ENCODE measurements around the gene MAPT.

The MAPT gene

DNA sequence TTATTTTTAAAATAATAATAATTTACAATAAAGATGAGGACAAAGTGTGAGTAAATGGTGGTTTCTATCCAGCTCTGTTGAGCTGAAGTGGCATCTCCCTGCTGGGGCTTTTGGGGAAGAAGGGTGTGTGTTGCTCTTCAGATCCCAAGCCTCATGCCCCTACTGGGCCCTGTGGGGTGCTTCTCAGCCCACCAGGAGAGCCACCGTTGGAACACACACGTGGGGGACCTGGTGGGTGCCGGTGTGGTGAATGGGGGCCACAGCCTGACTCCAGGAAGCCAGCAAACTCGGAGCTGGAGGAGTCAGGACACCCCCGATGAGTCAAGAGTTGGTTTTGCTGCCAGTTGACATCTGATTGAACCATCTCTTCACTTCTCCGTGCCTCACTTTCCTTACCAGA is 66.9 kb downstream of the MAPT start:
- TF ChIP-seq, protein P1, sequence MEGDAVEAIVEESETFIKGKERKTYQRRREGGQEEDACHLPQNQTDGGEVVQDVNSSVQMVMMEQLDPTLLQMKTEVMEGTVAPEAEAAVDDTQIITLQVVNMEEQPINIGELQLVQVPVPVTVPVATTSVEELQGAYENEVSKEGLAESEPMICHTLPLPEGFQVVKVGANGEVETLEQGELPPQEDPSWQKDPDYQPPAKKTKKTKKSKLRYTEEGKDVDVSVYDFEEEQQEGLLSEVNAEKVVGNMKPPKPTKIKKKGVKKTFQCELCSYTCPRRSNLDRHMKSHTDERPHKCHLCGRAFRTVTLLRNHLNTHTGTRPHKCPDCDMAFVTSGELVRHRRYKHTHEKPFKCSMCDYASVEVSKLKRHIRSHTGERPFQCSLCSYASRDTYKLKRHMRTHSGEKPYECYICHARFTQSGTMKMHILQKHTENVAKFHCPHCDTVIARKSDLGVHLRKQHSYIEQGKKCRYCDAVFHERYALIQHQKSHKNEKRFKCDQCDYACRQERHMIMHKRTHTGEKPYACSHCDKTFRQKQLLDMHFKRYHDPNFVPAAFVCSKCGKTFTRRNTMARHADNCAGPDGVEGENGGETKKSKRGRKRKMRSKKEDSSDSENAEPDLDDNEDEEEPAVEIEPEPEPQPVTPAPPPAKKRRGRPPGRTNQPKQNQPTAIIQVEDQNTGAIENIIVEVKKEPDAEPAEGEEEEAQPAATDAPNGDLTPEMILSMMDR (IDR thresholded peaks at IDR 0.05; ENCODE audit: insufficient read depth, low read length, poor library complexity, severe bottlenecking) = no peak
- no peak for DNase-seq (ENCODE audit: extremely low read depth, insufficient read length)
- H3K36me3 ChIP-seq (ENCODE audit: control insufficient read depth, insufficient read depth, low read length) = no peaks in the 10 kb centered on the region
- H3K27me3 ChIP-seq (replicated peaks; ENCODE audit: control insufficient read depth, insufficient read depth, low read length) = no peaks in the 10 kb centered on the region
- H3K4me3 ChIP-seq (replicated peaks; ENCODE audit: low read depth, low read length) = no peak overlapping the region

DNA sequence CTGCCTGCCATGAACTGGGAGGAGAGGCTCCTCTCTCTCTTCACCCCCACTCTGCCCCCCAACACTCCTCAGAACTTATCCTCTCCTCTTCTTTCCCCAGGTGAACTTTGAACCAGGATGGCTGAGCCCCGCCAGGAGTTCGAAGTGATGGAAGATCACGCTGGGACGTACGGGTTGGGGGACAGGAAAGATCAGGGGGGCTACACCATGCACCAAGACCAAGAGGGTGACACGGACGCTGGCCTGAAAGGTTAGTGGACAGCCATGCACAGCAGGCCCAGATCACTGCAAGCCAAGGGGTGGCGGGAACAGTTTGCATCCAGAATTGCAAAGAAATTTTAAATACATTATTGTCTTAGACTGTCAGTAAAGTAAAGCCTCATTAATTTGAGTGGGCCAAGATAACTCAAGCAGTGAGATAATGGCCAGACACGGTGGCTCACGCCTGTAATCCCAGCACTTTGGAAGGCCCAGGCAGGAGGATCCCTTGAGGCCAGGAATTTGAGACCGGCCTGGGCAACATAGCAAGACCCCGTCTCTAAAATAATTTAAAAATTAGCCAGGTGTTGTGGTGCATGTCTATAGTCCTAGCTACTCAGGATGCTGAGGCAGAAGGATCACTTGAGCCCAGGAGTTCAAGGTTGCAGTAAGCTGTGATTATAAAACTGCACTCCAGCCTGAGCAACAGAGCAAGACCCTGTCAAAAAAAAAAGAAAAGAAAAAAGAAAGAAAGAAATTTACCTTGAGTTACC is 68.0 kb downstream of the MAPT start:
- H3K4me3 ChIP-seq (replicated peaks; ENCODE audit: low read depth, low read length) = no peak overlapping the region
- no peak for DNase-seq (ENCODE audit: extremely low read depth, insufficient read length)
- TF ChIP-seq, protein P1 (IDR thresholded peaks at IDR 0.05; ENCODE audit: insufficient read depth, low read length, poor library complexity, severe bottlenecking) = no peak
- H3K36me3 ChIP-seq (ENCODE audit: control insufficient read depth, insufficient read depth, low read length) = no peaks in the 10 kb centered on the region
- H3K27me3 ChIP-seq (replicated peaks; ENCODE audit: control insufficient read depth, insufficient read depth, low read length) = no peaks in the 10 kb centered on the region

DNA sequence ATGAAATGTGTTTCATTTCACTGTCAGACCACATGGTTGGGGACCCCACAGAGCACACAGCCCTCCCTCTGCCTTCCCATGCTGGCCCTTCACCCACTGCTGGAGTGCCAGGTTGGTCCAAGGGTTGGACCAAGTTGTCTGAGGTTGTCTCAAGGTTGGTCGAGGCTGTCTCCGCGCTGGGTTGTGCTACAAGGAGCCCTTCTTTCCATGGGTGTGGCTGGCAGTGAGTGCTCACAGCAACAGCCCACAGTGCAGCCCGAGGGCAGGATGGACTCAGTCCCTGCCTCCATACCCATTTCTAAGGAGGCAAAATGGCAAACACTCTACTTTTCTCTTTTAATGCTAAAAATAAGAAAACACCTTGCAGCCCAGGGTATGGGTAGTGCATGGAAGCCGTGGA is 68.9 kb downstream of the MAPT start:
- Histone ChIP-seq H3K4me3 (replicated peaks; ENCODE audit: low read depth, low read length) (no peak overlapping the region), H3K27me3 (replicated peaks; ENCODE audit: control insufficient read depth, insufficient read depth, low read length) (no peaks in the 10 kb centered on the region), H3K36me3 (ENCODE audit: control insufficient read depth, insufficient read depth, low read length) (no peaks in the 10 kb centered on the region)
- no peak for DNase-seq (ENCODE audit: extremely low read depth, insufficient read length)
- TF ChIP-seq, protein P1 (IDR thresholded peaks at IDR 0.05; ENCODE audit: insufficient read depth, low read length, poor library complexity, severe bottlenecking) = no peak

DNA sequence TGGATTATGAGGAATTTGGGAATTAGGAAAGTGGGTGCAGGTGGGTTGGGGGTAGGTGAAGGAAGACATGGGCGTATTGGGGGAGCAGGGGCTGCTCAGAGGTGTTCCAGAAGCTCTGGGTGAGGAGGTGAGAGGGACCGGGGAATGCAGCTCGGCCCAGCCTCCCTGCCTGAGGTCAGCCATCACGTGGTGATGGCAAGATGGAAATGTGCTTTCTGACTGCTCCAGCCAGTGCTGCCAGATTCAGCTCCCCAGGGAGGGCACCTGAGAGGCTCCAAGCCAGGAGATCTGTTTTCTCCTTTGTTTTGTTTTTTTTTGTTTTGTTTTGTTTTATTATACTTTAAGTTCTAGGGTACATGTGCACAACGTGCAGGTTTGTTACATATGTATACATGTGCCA is 69.5 kb downstream of the MAPT start:
- TF ChIP-seq, protein P1 (IDR thresholded peaks at IDR 0.05; ENCODE audit: insufficient read depth, low read length, poor library complexity, severe bottlenecking) = no peak
- H3K27me3 ChIP-seq (replicated peaks; ENCODE audit: control insufficient read depth, insufficient read depth, low read length) = no peaks in the 10 kb centered on the region
- H3K4me3 ChIP-seq (replicated peaks; ENCODE audit: low read depth, low read length) = no peak overlapping the region
- H3K36me3 ChIP-seq (ENCODE audit: control insufficient read depth, insufficient read depth, low read length) = no peaks in the 10 kb centered on the region
- no peak for DNase-seq (ENCODE audit: extremely low read depth, insufficient read length)

DNA sequence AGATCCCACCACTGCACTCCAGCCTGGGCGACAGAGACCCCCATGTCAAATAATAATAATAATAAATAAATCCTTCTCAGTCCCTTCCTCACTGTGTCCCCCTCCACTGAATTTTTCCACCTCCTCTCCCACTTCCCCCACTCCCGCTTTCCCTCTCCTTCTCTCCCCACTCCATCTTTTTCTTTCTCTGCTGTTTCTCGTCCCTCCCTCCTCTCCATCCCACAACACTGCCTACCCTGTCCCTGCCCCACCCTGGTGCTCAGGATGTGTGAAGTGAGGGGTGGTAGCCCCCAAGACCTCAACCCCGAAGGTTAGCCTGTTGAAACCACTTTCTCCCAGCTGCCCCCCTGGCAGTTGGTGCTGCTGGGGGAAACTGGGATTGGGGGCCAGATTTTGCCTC is 70.3 kb downstream of the MAPT start:
- no peak for DNase-seq (ENCODE audit: extremely low read depth, insufficient read length)
- TF ChIP-seq, protein P1 (IDR thresholded peaks at IDR 0.05; ENCODE audit: insufficient read depth, low read length, poor library complexity, severe bottlenecking) = no peak
- no peaks in the 10 kb centered on the region for H3K36me3 ChIP-seq (ENCODE audit: control insufficient read depth, insufficient read depth, low read length)
- no peak overlapping the region for H3K4me3 ChIP-seq (replicated peaks; ENCODE audit: low read depth, low read length)
- no peaks in the 10 kb centered on the region for H3K27me3 ChIP-seq (replicated peaks; ENCODE audit: control insufficient read depth, insufficient read depth, low read length)

DNA sequence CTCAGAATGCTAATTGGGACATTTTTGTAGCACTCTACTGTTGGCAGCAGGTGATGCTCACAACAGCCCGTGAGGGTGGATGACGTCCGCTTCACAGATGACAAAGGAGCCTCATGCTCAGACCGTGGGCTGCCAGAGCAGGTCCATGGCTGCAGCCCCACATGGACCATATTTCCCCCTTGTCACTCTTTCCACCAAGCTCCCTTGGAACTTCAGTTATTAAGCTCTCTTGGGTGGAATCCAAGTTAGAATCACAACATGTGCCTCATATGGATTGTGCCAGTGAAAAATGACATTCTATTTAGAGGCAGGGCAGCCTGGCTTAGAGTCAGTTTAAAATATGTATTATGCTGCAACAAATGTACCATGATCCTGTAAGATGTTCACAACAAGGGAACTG is 71.5 kb downstream of the MAPT start:
- H3K36me3 ChIP-seq (ENCODE audit: control insufficient read depth, insufficient read depth, low read length) = no peaks in the 10 kb centered on the region
- no peak overlapping the region for H3K4me3 ChIP-seq (replicated peaks; ENCODE audit: low read depth, low read length)
- TF ChIP-seq, protein P1 (IDR thresholded peaks at IDR 0.05; ENCODE audit: insufficient read depth, low read length, poor library complexity, severe bottlenecking) = no peak
- DNase-seq (ENCODE audit: extremely low read depth, insufficient read length) = no peak
- H3K27me3 ChIP-seq (replicated peaks; ENCODE audit: control insufficient read depth, insufficient read depth, low read length) = no peaks in the 10 kb centered on the region

Data from GM06990 (cell line).